AG04450 (cell line): ENCODE results near the gene PM20D1. TPM values are rescaled to one million over a fixed set of nuclear protein-coding genes. Genes with fewer than 3 reads are reported as not detected.

Experiments used
- CTCF ChIA-PET: fragments of 300-600, 350-600 bp; formaldehyde crosslinking; extraction: SDS; loops from one replicate; lab custom pipeline; 2022; ENCODE audit warnings: antibody characterized with exemption, inconsistent platforms; lab: Charles Lee
- POLR2A ChIA-PET: fragments of 350-600 bp; formaldehyde crosslinking; extraction: SDS; loops from one replicate; lab custom pipeline; 2021; ENCODE audit warnings: antibody characterized with exemption, inconsistent platforms; lab: Yijun Ruan, JAX
- DNase-seq: peaks from one replicate; pipeline ENCODE4 v3.0.0-alpha.2; 2011; ENCODE audit warnings: low read depth, low spot score
- H3K27ac ChIP-seq: one replicate; pipeline ENCODE4 v1.5.1; 2012; ENCODE audit warnings: low read depth, low read length, control low read depth
- H3K27me3 ChIP-seq: one replicate; pipeline ENCODE4 v1.6.0; 2012; ENCODE audit warnings: low read length; ENCODE audit not compliant: control insufficient read depth, insufficient read depth
- H3K4me3 ChIP-seq: 2 replicates; pipeline ENCODE4 v1.5.1; 2011; ENCODE audit warnings: mild to moderate bottlenecking, low read depth, low read length, control low read depth
- H3K9me3 ChIP-seq: 2 replicates; pipeline ENCODE4 v1.5.1; 2012; ENCODE audit warnings: low read length; ENCODE audit not compliant: control insufficient read depth, insufficient read depth
- CTCF ChIP-seq: IDR thresholded peaks from 2 replicates; pipeline ENCODE4 v1.5.1; 2011; ENCODE audit warnings: low read depth, low read length, control low read depth, inconsistent platforms
- polyA plus RNA-seq: library from polyadenylated mRNA; depleted of rRNA; stranded (reverse); fragments of >200 nt; gene quantifications from 2 replicates; pipeline ENCODE4 v1.2.3, GENCODE V29; 2011

Gene PM20D1
- polyA plus RNA-seq, 1 experiment = not detected

GRCh38 chr1:205837382-205837970 is 12.5 kb downstream of the PM20D1 start:
- no peak overlapping the region for H3K27ac ChIP-seq
- peaks cover 15% of the 10 kb centered on the region for H3K27me3 ChIP-seq
- no peak overlapping the region for H3K4me3 ChIP-seq
- DNase-seq = no peak
- ChIA-PET POLR2A (interaction anchor here (0.6 kb wide), 1 partner anchor 25 kb away, joined by 4 read pairs; the partner anchor contains the start of gene SLC41A1), CTCF (interaction anchor here (1.9 kb wide), 1 partner anchor 140 kb away, joined by 9 read pairs; no protein-coding TSS in a partner anchor)
- TF ChIP-seq CTCF = no peak
- H3K9me3 ChIP-seq = no peaks in the 10 kb centered on the region

- no peak for TF ChIP-seq CTCF
- POLR2A ChIA-PET = no interaction called here
- Histone ChIP-seq H3K27ac (no peak overlapping the region), H3K9me3 (no peaks in the 10 kb centered on the region), H3K4me3 (no peak overlapping the region), H3K27me3 (peaks cover 15% of the 10 kb centered on the region)
- no peak for DNase-seq
- CTCF ChIA-PET = no interaction called here
Measured at GRCh38 chr1:205834751-205835150, 15.2 kb downstream of the PM20D1 start.

- TF ChIP-seq CTCF = no peak
- ChIA-PET CTCF (no interaction called here), POLR2A (no interaction called here)
- H3K9me3 ChIP-seq = no peaks in the 10 kb centered on the region
- H3K27me3 ChIP-seq = peaks cover 24% of the 10 kb centered on the region
- no peak for DNase-seq
- no peak overlapping the region for H3K4me3 ChIP-seq
- no peak overlapping the region for H3K27ac ChIP-seq
Measured at GRCh38 chr1:205832326-205832751, 17.6 kb downstream of the PM20D1 start.

- TF ChIP-seq CTCF = no peak
- DNase-seq = no peak
- Histone ChIP-seq H3K9me3 (no peaks in the 10 kb centered on the region), H3K4me3 (no peak overlapping the region), H3K27me3 (peaks cover 39% of the 10 kb centered on the region), H3K27ac (no peak overlapping the region)
- CTCF ChIA-PET = no interaction called here
- POLR2A ChIA-PET = no interaction called here
Measured at GRCh38 chr1:205827623-205828022, 22.3 kb downstream of the PM20D1 start.

- no peak for DNase-seq
- CTCF ChIA-PET = no interaction called here
- H3K9me3 ChIP-seq = no peaks in the 10 kb centered on the region
- H3K27me3 ChIP-seq = peaks cover 33% of the 10 kb centered on the region
- no peak for TF ChIP-seq CTCF
- no peak overlapping the region for H3K27ac ChIP-seq
- H3K4me3 ChIP-seq = no peak overlapping the region
- POLR2A ChIA-PET = no interaction called here
Measured at GRCh38 chr1:205826995-205827394, 22.9 kb downstream of the PM20D1 start.
